H1 (cell line): ENCODE data around the gene ASAP3. TPM values are rescaled to one million over a fixed set of nuclear protein-coding genes. Genes with fewer than 3 reads are reported as not detected.

Experiments used
- CTCF ChIA-PET: fragments of 300-600 bp; sonication (Branson Sonifier 250); formaldehyde crosslinking; loops from one replicate; lab custom pipeline; 2021; ENCODE audit not compliant: partially characterized antibody; lab: Charles Lee
- POLR2A ChIA-PET: fragments of 300-600 bp; sonication (Branson Sonifier 250); formaldehyde crosslinking; loops from one replicate; lab custom pipeline; 2021; ENCODE audit warnings: inconsistent platforms; ENCODE audit not compliant: partially characterized antibody; lab: Charles Lee
- DNase-seq, 2 experiments: peaks; one replicate each; pipeline versions ENCODE4 v3.0.0 to v3.0.0-alpha.2; 2010 to 2022; ENCODE audit warnings: low spot score in 2 of 2, low read depth in 1 of 2, mixed read lengths in 1 of 2
- FAIRE-seq: peaks from 2 replicates; lab custom pipeline; 2011; peaks lifted over from hg19 to GRCh38; lab: Jason Lieb, UNC
- H2AFZ ChIP-seq: 2 replicates; pipeline ENCODE4 v1.8.1; 2012; ENCODE audit warnings: low read length, inconsistent platforms
- H2AK5ac ChIP-seq: 2 replicates; pipeline ENCODE4 v1.6.1; 2013; ENCODE audit warnings: low read depth, low read length
- H2BK120ac ChIP-seq: replicated peaks from 2 replicates; pipeline ENCODE3; 2013; ENCODE audit warnings: low read depth, low read length, inconsistent platforms
- H2BK12ac ChIP-seq: 2 replicates; pipeline ENCODE4 v1.6.1; 2013; ENCODE audit warnings: low read depth, low read length
- H2BK15ac ChIP-seq: 2 replicates; pipeline ENCODE4 v1.6.1; 2013; ENCODE audit warnings: low read length
- H2BK20ac ChIP-seq: 2 replicates; pipeline ENCODE4 v1.6.1; 2013; ENCODE audit warnings: low read length
- H2BK5ac ChIP-seq: 2 replicates; pipeline ENCODE4 v1.6.1; 2013; ENCODE audit warnings: low read depth, low read length
- H3K14ac ChIP-seq: 2 replicates; pipeline ENCODE4 v1.6.1; 2013; ENCODE audit warnings: inconsistent platforms; ENCODE audit not compliant: insufficient read length
- H3K18ac ChIP-seq: 2 replicates; pipeline ENCODE4 v1.6.1; 2013; ENCODE audit warnings: low read length; ENCODE audit errors: extremely low read depth
- H3K23ac ChIP-seq: 2 replicates; pipeline ENCODE4 v1.6.1; 2013; ENCODE audit warnings: inconsistent platforms; ENCODE audit not compliant: insufficient read length
- H3K23me2 ChIP-seq: 2 replicates; pipeline ENCODE4 v1.6.1; 2013; ENCODE audit warnings: low read depth, low read length
- H3K27ac ChIP-seq: 2 replicates; pipeline ENCODE4 v1.6.1; 2011; ENCODE audit warnings: low read depth, low read length, inconsistent platforms
- H3K27me3 ChIP-seq, 4 experiments: replicated peaks in 1 of 4; 1 replicate in 1 of 4; 2 replicates in 3 of 4; pipeline versions ENCODE4 v1.6.1 to v1.8.1; 2011 to 2013; ENCODE audit warnings: low read length in 3 of 4, mild to moderate bottlenecking in 3 of 4, inconsistent platforms in 2 of 4, mixed read lengths in 2 of 4, moderate library complexity in 1 of 4; ENCODE audit not compliant: control insufficient read depth in 3 of 4, insufficient read depth in 3 of 4; ENCODE audit errors: extremely low read depth in 1 of 4
- H3K36me3 ChIP-seq, 4 experiments: 2 replicates each; pipeline versions ENCODE4 v1.6.1 to v1.8.1; 2011 to 2013; ENCODE audit warnings: mild to moderate bottlenecking in 4 of 4, low read length in 3 of 4, moderate library complexity in 2 of 4, control low read depth in 1 of 4, inconsistent platforms in 1 of 4; ENCODE audit not compliant: insufficient read depth in 4 of 4, control insufficient read depth in 2 of 4
- H3K4ac ChIP-seq: replicated peaks from 2 replicates; pipeline ENCODE3; 2013; ENCODE audit warnings: low read length, low read depth, mixed read lengths, inconsistent platforms; ENCODE audit not compliant: insufficient read length
- H3K4me1 ChIP-seq, 4 experiments: replicated peaks in 1 of 4; 1 replicate in 1 of 4; 2 replicates in 3 of 4; pipeline versions ENCODE4 v1.6.1 to v1.8.1; 2011 to 2013; ENCODE audit warnings: low read length in 3 of 4, inconsistent platforms in 2 of 4, mixed read lengths in 1 of 4; ENCODE audit not compliant: insufficient read depth in 4 of 4, control insufficient read depth in 3 of 4
- H3K4me2 ChIP-seq, 2 experiments: 2 replicates each; pipeline versions ENCODE4 v1.6.1 to v1.8.1; 2011 to 2013; ENCODE audit warnings: low read depth in 2 of 2, low read length in 2 of 2, control low read depth in 1 of 2, inconsistent platforms in 1 of 2, mild to moderate bottlenecking in 1 of 2; ENCODE audit not compliant: insufficient read depth in 1 of 2
- H3K4me3 ChIP-seq, 4 experiments: fragments of 200-600, 300-600 bp in 1 of 4; sonication (generic), shearing (Covaris generic), sonication (Bioruptor Twin) in 1 of 4; 2 replicates each; pipeline versions ENCODE4 v1.5.1 to v1.8.1; 2011 to 2016; ENCODE audit warnings: low read length in 4 of 4, low read depth in 3 of 4, control low read depth in 2 of 4, inconsistent platforms in 2 of 4, mild to moderate bottlenecking in 2 of 4, mixed read lengths in 1 of 4, moderate library complexity in 1 of 4; ENCODE audit not compliant: insufficient read depth in 2 of 4; ENCODE audit errors: extremely low read depth in 1 of 4
- H3K56ac ChIP-seq: replicated peaks from 2 replicates; pipeline ENCODE3; 2013; ENCODE audit warnings: low read depth, mild to moderate bottlenecking, mixed read lengths, low read length, inconsistent platforms; ENCODE audit not compliant: insufficient read length
- H3K79me1 ChIP-seq: 2 replicates; pipeline ENCODE4 v1.6.1; 2013; ENCODE audit warnings: low read depth, low read length, control low read depth
- H3K79me2 ChIP-seq, 2 experiments: 2 replicates each; pipeline versions ENCODE4 v1.6.1 to v1.8.1; 2012 to 2013; ENCODE audit warnings: low read length in 2 of 2, mild to moderate bottlenecking in 2 of 2, inconsistent platforms in 1 of 2; ENCODE audit not compliant: insufficient read depth in 2 of 2, control insufficient read depth in 1 of 2
- H3K9ac ChIP-seq, 4 experiments: replicated peaks in 1 of 4; 1 replicate in 1 of 4; 2 replicates in 3 of 4; pipeline versions ENCODE4 v1.6.1 to v1.8.1; 2011 to 2013; ENCODE audit warnings: low read depth in 3 of 4, low read length in 3 of 4, control low read depth in 2 of 4, mild to moderate bottlenecking in 2 of 4, moderate library complexity in 2 of 4, inconsistent platforms in 1 of 4; ENCODE audit errors: extremely low read depth in 1 of 4
- H3K9me3 ChIP-seq, 2 experiments: 2 replicates each; pipeline versions ENCODE4 v1.6.1 to v1.8.1; 2012 to 2013; ENCODE audit warnings: mild to moderate bottlenecking in 2 of 2, moderate library complexity in 2 of 2, control low read depth in 1 of 2, inconsistent platforms in 1 of 2, low read depth in 1 of 2, low read length in 1 of 2, mixed read lengths in 1 of 2; ENCODE audit not compliant: insufficient read depth in 2 of 2
- H4K20me1 ChIP-seq, 2 experiments: replicated peaks in 1 of 2; 2 replicates each; pipeline versions ENCODE3 to v1.8.1; 2011 to 2013; ENCODE audit warnings: inconsistent platforms in 2 of 2, low read length in 2 of 2, mild to moderate bottlenecking in 1 of 2; ENCODE audit not compliant: insufficient read depth in 2 of 2, control insufficient read depth in 1 of 2
- H4K5ac ChIP-seq: 2 replicates; pipeline ENCODE4 v1.6.1; 2013; ENCODE audit warnings: low read length, low read depth, mixed read lengths, inconsistent platforms; ENCODE audit not compliant: insufficient read length
- H4K8ac ChIP-seq: 2 replicates; pipeline ENCODE4 v1.8.0; 2013; ENCODE audit warnings: mild to moderate bottlenecking, moderate library complexity, low read length, inconsistent platforms; ENCODE audit not compliant: insufficient read depth; ENCODE audit errors: extremely low read depth
- H4K91ac ChIP-seq: replicated peaks from 2 replicates; pipeline ENCODE3; 2013; ENCODE audit warnings: low read length, mixed read lengths, inconsistent platforms; ENCODE audit not compliant: insufficient read length
- BACH1 ChIP-seq: IDR thresholded peaks from 2 replicates; pipeline ENCODE4 v1.6.1; 2012; ENCODE audit warnings: low read length, improper control_type of control experiment
- CHD1 ChIP-seq: IDR thresholded peaks from 2 replicates; pipeline ENCODE4 v1.6.1; 2012; ENCODE audit warnings: low read depth, low read length, improper control_type of control experiment
- CHD2 ChIP-seq: IDR thresholded peaks from 2 replicates; pipeline ENCODE4 v1.6.1; 2012; ENCODE audit warnings: low read length, improper control_type of control experiment
- CTBP2 ChIP-seq: IDR thresholded peaks from 2 replicates; pipeline ENCODE4 v1.7.0; 2011; ENCODE audit warnings: borderline replicate concordance, mild to moderate bottlenecking, moderate library complexity, mixed read lengths, low read length; ENCODE audit not compliant: insufficient read depth, insufficient read length
- EP300 ChIP-seq, 2 experiments: IDR thresholded peaks; 1 replicate in 1 of 2; 2 replicates in 1 of 2; pipeline ENCODE4 v1.6.1; 2011 to 2012; ENCODE audit warnings: low read depth in 2 of 2, low read length in 2 of 2, mild to moderate bottlenecking in 2 of 2, borderline replicate concordance in 1 of 2, inconsistent platforms in 1 of 2, moderate library complexity in 1 of 2
- EZH2 ChIP-seq: fragments of 200-600 bp; sonication (generic); IDR thresholded peaks from 2 replicates; pipeline ENCODE4 v1.7.1; 2012; ENCODE audit warnings: low read depth, mild to moderate bottlenecking, moderate library complexity, low read length, inconsistent platforms; ENCODE audit not compliant: severe bottlenecking
- HDAC2 ChIP-seq, 2 experiments: fragments of 300-600 bp in 1 of 2; sonication (generic) in 1 of 2; IDR thresholded peaks; 2 replicates each; pipeline ENCODE4 v1.6.1; 2011 to 2012; ENCODE audit warnings: low read depth in 2 of 2, low read length in 2 of 2, mild to moderate bottlenecking in 2 of 2, moderate library complexity in 2 of 2, borderline replicate concordance in 1 of 2, inconsistent platforms in 1 of 2
- KDM1A ChIP-seq: fragments of 200-600, 300-600 bp; sonication (generic); IDR thresholded peaks from 2 replicates; pipeline ENCODE4 v1.7.1; 2016; ENCODE audit warnings: mild to moderate bottlenecking, low read length, borderline replicate concordance
- MAFK ChIP-seq: IDR thresholded peaks from 2 replicates; pipeline ENCODE4 v1.6.1; 2012; ENCODE audit warnings: low read depth, mild to moderate bottlenecking, improper control_type of control experiment, low read length
- NRF1 ChIP-seq: IDR thresholded peaks from 2 replicates; pipeline ENCODE4 v1.6.1; 2011; ENCODE audit warnings: mild to moderate bottlenecking, low read depth, low read length, improper control_type of control experiment
- RAD21 ChIP-seq, 2 experiments: IDR thresholded peaks in 1 of 2; conservative IDR thresholded peaks in 1 of 2; 2 replicates each; pipeline ENCODE4 v1.6.1; 2011; ENCODE audit warnings: low read depth in 2 of 2, low read length in 2 of 2, improper control_type of control experiment in 1 of 2, inconsistent platforms in 1 of 2, mild to moderate bottlenecking in 1 of 2, moderate library complexity in 1 of 2
- SIRT6 ChIP-seq: IDR thresholded peaks from one replicate; pipeline ENCODE4 v1.7.1; 2012; ENCODE audit warnings: low read length, inconsistent platforms
- SIX5 ChIP-seq: IDR thresholded peaks from 2 replicates; pipeline ENCODE4 v1.6.1; 2011; ENCODE audit warnings: mild to moderate bottlenecking, low read depth, low read length
- SP1 ChIP-seq: IDR thresholded peaks from 2 replicates; pipeline ENCODE4 v1.6.1; 2011; ENCODE audit warnings: low read depth, low read length
- WGBS, 2 experiments: shearing (Covaris generic) in 1 of 2; methylation state at CpG; one replicate each; pipeline versions ENCODE4 v1.1.6 to v1.1.7; 2013 to 2015; ENCODE audit warnings: low lambda C conversion rate in 2 of 2, mixed read lengths in 2 of 2, inconsistent platforms in 1 of 2, low coverage in 1 of 2, missing lambda C conversion rate in 1 of 2; ENCODE audit not compliant: insufficient replicate concordance in 2 of 2, insufficient coverage in 1 of 2, insufficient read length in 1 of 2; ENCODE audit errors: extremely low coverage in 1 of 2, missing lambda C conversion rate in 1 of 2; 5-methylcytosine and 5-hydroxymethylcytosine counted together
- polyA plus RNA-seq, 7 experiments: library from polyadenylated mRNA; depleted of rRNA in 3 of 7; stranded (reverse) in 5 of 7; unstranded in 2 of 7; fragments of >200 nt in 5 of 7; fragments of 200-250 nt in 2 of 7; gene quantifications; 1 replicate in 5 of 7; 2 replicates in 1 of 7; 4 replicates in 1 of 7; pipeline versions ENCODE4 v1.2.1 to v1.2.3, GENCODE V29; 2011 to 2013; ENCODE audit warnings: missing spikeins in 2 of 7, mixed read lengths in 2 of 7
- total RNA-seq: library from RNA; stranded (reverse); fragmentation: NEBNext Ultra II Directional; extraction: Animal tissue kit (Norgen Biotek cat#: 25700); gene quantifications from 2 replicates; pipeline ENCODE4 v1.2.1, GENCODE V29; 2021

The ASAP3 gene
- total and polyA plus RNA-seq, 2 of the 8 experiments (the other 6 are each of a cell fraction or from before 2014, with no cell fraction given) = 53.1 to 58.0 TPM

- no peak overlapping the region for H3K27ac ChIP-seq
- no peaks in the 10 kb centered on the region for H3K79me1 ChIP-seq
- no peak overlapping the region for H2BK12ac ChIP-seq
- no peaks in the 10 kb centered on the region for H3K79me2 ChIP-seq
- no peak overlapping the region for H3K4me3 ChIP-seq
- H3K4me2 ChIP-seq = no peak overlapping the region
- CTCF ChIA-PET = interaction anchor here (1.3 to 11.5 kb wide), 4 partner anchors 14 to 96 kb away, joined by 3 to 230 read pairs (median 78); partner anchors contain the start of gene E2F2
- POLR2A ChIA-PET = interaction anchor here (1.3 kb wide), 1 partner anchor 30 kb away, joined by 3 read pairs; the partner anchor contains the start of gene E2F2
- WGBS, 2 experiments = 79% methylated on average over 2 of the region's 2 CpGs; no CpG with 5 or more reads in 1 of the 2 experiments
- H3K9ac ChIP-seq = no peak overlapping the region
- H3K23ac ChIP-seq = no peak overlapping the region
- no peak overlapping the region for H2BK15ac ChIP-seq
- H3K23me2 ChIP-seq = no peaks in the 10 kb centered on the region
- no peak overlapping the region for H4K8ac ChIP-seq
- H3K36me3 ChIP-seq = no peaks in the 10 kb centered on the region
- H3K4me1 ChIP-seq = no peaks in the 10 kb centered on the region
- H3K9me3 ChIP-seq = no peaks in the 10 kb centered on the region; a peak in 1 of 4 replicates
- H3K18ac ChIP-seq = no peak overlapping the region
- no peaks in the 10 kb centered on the region for H4K20me1 ChIP-seq
- H3K27me3 ChIP-seq = no peaks in the 10 kb centered on the region
- H2AFZ ChIP-seq = no peak overlapping the region
- H3K4ac ChIP-seq = no peak overlapping the region
- no peak overlapping the region for H3K56ac ChIP-seq
- no peak overlapping the region for H4K5ac ChIP-seq
- H2BK120ac ChIP-seq = no peak overlapping the region
- no peak for DNase-seq
- FAIRE-seq = no peak
- H3K14ac ChIP-seq = no peak overlapping the region
- H2AK5ac ChIP-seq = no peak overlapping the region
- H2BK5ac ChIP-seq = no peak overlapping the region
- H4K91ac ChIP-seq = no peak overlapping the region
- H2BK20ac ChIP-seq = no peak overlapping the region
- TF ChIP-seq EP300 (IDR thresholded peaks at IDR 0.05; ENCODE audit: borderline replicate concordance in 1 of 2, low read depth in 2 of 2, low read length in 2 of 2) (no peak), SP1 (no peak), CTBP2 (no peak), MAFK (no peak), SIX5 (no peak), NRF1 (no peak), KDM1A (no peak), CHD2 (no peak), HDAC2 (IDR thresholded peaks at IDR 0.05; ENCODE audit: borderline replicate concordance in 1 of 2, low read depth in 2 of 2, low read length in 2 of 2) (no peak), CHD1 (no peak), BACH1 (no peak), EZH2 (no peak), SIRT6 (no peak), RAD21 (IDR thresholded peaks at IDR 0.05 in 1 of 2, conservative IDR thresholded peaks at IDR 0.05 in 1 of 2; ENCODE audit: low read depth in 2 of 2, low read length in 2 of 2) (no peak)
Observed at GRCh38 chr1:23500466-23500865, 16.5 kb upstream of the ASAP3 start.
